ENCODE results near the gene FPGT.

DNA sequence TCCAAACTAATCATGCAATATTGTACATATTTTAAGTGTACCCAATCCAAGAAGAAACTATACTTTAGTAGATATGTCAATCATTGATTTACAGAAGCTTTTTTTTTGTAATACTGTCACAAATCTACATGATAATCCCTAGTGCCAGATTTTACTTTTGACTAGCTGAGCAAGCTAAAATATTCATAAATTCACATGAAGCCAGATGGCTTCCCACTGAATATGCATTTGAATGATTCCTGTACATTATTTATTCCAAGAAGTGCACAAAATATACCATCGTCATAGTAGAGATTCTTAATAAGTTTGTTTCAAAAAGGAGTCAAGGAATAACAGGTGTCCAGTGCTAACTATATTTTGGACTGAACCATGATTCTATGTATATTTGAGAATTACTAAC lies 17.2 kb downstream of the FPGT start:
- TF ChIP-seq, protein P1, sequence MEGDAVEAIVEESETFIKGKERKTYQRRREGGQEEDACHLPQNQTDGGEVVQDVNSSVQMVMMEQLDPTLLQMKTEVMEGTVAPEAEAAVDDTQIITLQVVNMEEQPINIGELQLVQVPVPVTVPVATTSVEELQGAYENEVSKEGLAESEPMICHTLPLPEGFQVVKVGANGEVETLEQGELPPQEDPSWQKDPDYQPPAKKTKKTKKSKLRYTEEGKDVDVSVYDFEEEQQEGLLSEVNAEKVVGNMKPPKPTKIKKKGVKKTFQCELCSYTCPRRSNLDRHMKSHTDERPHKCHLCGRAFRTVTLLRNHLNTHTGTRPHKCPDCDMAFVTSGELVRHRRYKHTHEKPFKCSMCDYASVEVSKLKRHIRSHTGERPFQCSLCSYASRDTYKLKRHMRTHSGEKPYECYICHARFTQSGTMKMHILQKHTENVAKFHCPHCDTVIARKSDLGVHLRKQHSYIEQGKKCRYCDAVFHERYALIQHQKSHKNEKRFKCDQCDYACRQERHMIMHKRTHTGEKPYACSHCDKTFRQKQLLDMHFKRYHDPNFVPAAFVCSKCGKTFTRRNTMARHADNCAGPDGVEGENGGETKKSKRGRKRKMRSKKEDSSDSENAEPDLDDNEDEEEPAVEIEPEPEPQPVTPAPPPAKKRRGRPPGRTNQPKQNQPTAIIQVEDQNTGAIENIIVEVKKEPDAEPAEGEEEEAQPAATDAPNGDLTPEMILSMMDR (IDR thresholded peaks at IDR 0.05; ENCODE audit: extremely low read depth in 1 of 2, insufficient read depth in 1 of 2, low read depth in 1 of 2, low read length in 2 of 2), result no peak
- TF ChIP-seq POLR2AphosphoS5 (IDR thresholded peaks at IDR 0.05; ENCODE audit: insufficient read depth, low read depth, low read length), result no peak

Data from endothelial cell of umbilical vein (primary cell).